GM12864 (cell line): ENCODE results near the gene MIB2.
"Not testable (repeated sequence)": the region's sequence is repeated elsewhere in the genome, so short reads cannot be mapped to it uniquely, and the experiment has no call there.

ENCODE experiments used
- DNase-seq: peaks from one replicate; pipeline ENCODE4 v3.0.0-alpha.2; 2011; ENCODE audit warnings: low read depth
- H3K4me3 ChIP-seq: 2 replicates; pipeline ENCODE4 v1.5.1; 2011; ENCODE audit warnings: mild to moderate bottlenecking, low read depth, low read length, control low read depth
- CTCF ChIP-seq: IDR thresholded peaks from 2 replicates; pipeline ENCODE4 v1.5.1; 2011; ENCODE audit warnings: low read depth, mild to moderate bottlenecking, moderate library complexity, low read length, control low read depth, inconsistent platforms; ENCODE audit errors: missing control alignments

Gene MIB2

DNA sequence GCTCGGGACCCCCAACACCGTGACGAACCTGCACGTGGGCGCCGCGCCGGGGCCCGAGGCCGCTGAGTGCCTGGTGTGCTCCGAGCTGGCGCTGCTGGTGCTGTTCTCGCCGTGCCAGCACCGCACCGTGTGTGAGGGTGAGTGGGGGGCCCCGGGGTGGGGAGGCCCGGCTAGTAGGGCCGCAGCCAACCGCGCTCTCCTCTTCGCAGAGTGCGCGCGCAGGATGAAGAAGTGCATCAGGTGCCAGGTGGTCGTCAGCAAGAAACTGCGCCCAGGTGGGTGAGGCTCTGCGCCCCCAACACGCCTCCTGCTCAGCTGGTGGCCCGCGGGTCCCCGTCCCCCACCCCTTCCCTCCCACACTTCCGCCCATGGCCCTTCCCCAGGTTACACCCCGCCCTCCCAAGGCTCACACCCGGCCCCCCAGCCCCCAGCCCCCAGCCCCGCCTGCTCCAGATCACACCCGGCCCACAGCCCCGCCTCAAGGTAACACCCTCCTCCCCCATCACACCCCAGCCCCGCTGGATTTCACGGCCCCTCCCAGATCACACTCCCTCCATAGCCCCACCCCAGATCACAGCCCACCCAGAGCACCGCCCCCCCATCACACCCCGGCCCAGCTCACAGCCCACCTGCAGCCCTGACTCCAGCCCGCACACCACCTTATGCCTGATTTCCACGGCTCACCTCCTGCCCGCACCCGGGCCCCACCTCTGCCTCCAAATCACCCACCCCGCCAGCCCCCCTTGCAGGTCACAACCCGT is 14.3 kb downstream of the MIB2 start:
- H3K4me3 ChIP-seq, result peak overlapping the region; percentile 55
- TF ChIP-seq CTCF, result no peak
- DNase-seq, result no peak

DNA sequence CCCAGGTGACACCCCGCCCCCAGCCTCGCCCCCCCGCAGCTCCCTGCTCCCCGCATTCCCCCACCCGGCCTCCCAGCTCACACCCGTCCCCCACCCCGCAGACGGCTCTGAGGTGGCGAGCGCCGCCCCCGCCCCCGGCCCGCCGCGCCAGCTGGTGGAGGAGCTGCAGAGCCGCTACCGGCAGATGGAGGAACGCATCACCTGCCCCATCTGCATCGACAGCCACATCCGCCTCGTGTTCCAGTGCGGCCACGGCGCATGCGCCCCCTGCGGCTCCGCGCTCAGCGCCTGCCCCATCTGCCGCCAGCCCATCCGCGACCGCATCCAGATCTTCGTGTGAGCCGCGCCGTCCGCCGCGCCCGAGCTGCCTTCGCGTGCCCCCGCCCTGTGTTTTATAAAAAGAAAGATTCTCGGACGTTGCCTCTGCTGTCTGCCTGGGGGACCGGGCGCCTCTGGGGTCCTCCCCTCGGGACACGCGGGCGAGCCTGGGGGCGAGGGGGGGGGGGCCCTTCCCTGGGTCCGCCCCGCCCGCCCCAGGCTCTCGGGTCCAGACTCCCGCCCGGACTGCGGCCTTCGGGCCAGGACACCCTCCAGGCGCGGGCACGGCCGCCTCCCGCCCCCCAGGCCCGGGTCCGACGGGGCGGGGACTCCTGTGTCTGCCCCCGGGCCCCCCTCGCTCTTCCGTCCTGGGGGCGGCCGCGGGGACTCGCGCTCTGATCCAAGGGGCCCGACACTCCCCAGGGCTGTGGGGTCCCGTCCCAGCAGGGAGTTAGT is 15.1 kb downstream of the MIB2 start:
- H3K4me3 ChIP-seq, result peak overlapping the region; percentile 29
- TF ChIP-seq CTCF, result peak; percentile 7
- DNase-seq, result peak; percentile 76

DNA sequence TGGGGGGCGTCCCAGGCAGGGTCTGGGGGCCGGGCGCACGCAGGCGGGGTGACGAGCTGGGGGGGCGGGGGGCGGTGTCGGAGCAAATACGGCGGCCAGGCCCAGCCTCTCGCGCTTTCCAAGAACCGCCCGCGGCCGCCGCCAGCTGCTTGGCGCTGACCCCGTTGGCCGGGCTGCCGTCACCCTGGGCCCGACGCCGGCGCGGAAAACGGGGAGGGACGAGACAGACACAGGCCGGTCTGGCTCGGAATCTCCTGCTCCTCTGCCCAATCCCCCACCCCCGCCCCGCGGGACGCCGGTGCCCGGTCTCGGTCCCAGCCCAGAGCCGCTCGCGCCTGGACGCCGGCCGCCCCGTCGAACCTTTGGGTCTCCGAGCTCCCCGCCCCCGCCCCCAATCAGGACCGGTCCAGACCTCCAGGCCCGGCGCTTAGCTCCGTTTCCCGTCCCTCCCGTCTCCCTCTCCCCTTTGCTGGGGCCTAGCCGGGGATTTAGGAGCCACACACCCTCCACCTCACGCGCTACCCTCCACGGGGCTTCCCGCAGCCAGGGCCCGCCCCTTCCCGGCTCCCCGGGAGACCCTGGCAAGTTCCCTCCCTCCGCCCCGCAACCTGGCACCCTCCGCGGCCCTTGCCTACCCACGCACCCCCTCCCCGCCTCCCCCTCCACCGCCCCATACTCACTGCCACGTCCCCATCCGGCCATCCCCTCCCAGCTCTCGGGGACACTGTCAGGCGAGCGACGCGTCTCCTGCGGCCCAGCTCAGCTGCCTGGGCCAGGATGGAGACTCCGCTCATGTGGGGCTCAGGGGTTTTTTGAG is 15.9 kb downstream of the MIB2 start:
- TF ChIP-seq CTCF, result no peak
- H3K4me3 ChIP-seq, result no peak overlapping the region; the same call in 1 of the 2 replicates
- DNase-seq, result no peak

- H3K4me3 ChIP-seq, result no peak within 1 kb of the TSS
- DNase-seq, result no peak
- TF ChIP-seq CTCF, result no peak
These were observed 16.6 kb downstream of the MIB2 start, which contains the start of gene MMP23B for GRCh38 chr1:1631782-1632420. MMP23B (plus strand) TSS chr1:1632173; CDS start chr1:1632219, 46 bp downstream.

GRCh38 chr1:1633409-1633808 is 18.1 kb downstream of the MIB2 start:
- H3K4me3 ChIP-seq, result not testable (repeated sequence)

GRCh38 chr1:1634613-1635012 is 19.3 kb downstream of the MIB2 start:
- not testable (repeated sequence) for H3K4me3 ChIP-seq, DNase-seq

More at GRCh38 chr1:1633409-1633808, 18.1 kb downstream of the MIB2 start:
- DNase-seq, result not testable (repeated sequence)

DNA sequence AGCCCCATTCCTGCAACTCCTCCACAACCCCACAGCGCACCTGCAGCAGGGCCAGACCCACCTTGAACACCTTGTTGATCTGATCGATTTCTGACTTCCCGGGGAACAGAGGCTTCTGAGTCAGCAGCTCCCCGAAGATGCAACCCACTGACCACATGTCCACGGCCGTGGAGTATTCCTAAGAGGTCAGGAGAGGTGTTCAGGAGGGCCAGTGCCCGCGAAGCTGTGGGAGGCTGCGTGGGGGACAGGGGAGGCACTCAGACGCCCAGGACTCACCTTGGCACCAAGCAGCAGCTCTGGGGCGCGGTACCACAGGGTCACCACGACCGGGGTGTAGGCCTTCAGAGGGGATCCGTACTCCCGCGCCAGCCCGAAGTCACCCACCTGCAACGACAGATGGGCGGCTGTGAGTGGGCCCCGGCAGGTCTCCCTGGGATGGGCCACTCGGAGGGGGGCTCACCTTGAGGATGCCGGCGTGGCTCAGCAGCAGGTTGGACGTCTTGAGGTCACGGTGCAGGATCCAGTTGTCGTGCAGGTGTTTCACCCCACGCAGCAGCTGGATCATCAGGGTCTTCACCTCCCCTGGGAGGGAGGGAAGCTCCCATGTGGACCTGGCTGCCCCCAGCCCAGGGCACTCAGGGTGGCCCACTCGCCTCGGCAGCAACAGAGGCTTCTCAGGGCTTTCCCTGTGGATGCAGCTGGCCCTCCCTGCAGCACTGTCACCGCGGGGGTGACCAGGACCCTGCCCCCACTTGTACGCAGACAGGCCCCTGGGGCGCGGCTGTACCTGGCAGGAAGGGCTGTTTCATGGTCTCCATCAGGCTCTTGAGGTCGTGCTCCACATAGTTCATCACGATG is 21.6 kb downstream of the MIB2 start:
- not testable (repeated sequence) for DNase-seq, H3K4me3 ChIP-seq

DNA sequence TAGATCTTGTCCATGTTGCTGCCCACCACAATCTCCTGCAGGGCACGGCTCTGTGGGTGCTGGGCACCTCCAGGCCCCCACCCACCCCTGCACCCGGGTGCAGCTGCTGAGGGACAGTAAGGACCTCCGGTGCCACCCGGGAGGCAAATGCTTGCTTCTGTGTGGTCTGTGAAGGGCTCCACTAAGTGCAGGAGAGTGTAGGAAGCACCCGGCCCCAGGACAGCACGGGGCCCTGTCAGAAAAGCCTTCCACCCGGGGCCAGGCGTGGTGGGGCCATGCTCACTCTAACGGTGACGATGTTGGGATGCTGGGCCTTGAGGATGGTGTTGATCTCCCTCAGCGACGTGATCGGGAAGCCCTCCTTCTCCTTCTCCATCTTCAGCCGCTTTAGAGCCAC is 22.2 kb downstream of the MIB2 start:
- not testable (repeated sequence) for H3K4me3 ChIP-seq, DNase-seq

GRCh38 chr1:1638528-1638927 is 23.2 kb downstream of the MIB2 start:
- DNase-seq, H3K4me3 ChIP-seq: not testable (repeated sequence)

DNA sequence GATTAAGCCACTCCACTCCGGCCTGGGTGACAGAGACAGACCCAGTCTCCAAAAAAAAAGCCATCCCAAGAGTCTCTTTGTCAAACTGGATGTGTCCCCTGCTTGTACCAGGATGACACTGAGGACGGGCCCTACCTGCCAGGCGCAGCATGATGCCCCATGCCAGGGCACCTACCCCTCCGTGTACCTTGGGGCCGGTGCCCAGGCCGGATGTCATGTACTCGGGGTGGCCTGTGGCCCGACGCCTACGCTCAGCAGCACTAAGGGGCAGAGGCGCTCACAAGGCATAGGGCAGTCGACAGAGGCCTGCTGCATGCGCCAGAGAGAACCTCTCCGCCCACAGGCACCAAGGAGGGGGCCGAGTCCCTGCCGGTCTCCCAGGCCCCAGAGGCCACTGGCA is 24.1 kb downstream of the MIB2 start:
- DNase-seq, result not testable (repeated sequence)

GRCh38 chr1:1640081-1640480 is 24.8 kb downstream of the MIB2 start:
- H3K4me3 ChIP-seq, DNase-seq: not testable (repeated sequence)

More for the DNA sequence above, 24.1 kb downstream of the MIB2 start:
- not testable (repeated sequence) for H3K4me3 ChIP-seq

- not testable (repeated sequence) for H3K4me3 ChIP-seq, DNase-seq
These were observed 25.6 kb downstream of the MIB2 start for GRCh38 chr1:1640711-1641461.
